Mucosa of rectum (tissue), 2 donors: ENCODE measurements around the gene DYNC1I1.

Source experiments
- H3K27ac ChIP-seq, 2 donors: one replicate each; pipeline ENCODE4 v1.7.0; 2013; ENCODE audit warnings: inconsistent platforms in 2 of 2, low read depth in 2 of 2, low read length in 2 of 2
- H3K27me3 ChIP-seq, 2 donors: one replicate each; pipeline ENCODE4 v1.7.0; 2013; ENCODE audit warnings: low read length in 2 of 2; ENCODE audit not compliant: control insufficient read depth in 2 of 2, insufficient read depth in 2 of 2
- H3K36me3 ChIP-seq, 2 donors: one replicate each; pipeline ENCODE4 v1.7.0; 2013; ENCODE audit warnings: low read length in 2 of 2; ENCODE audit not compliant: control insufficient read depth in 2 of 2, insufficient read depth in 2 of 2
- H3K4me1 ChIP-seq, 2 donors: one replicate each; pipeline ENCODE4 v1.7.0; 2013; ENCODE audit warnings: low read length in 2 of 2, mild to moderate bottlenecking in 1 of 2; ENCODE audit not compliant: control insufficient read depth in 2 of 2, insufficient read depth in 2 of 2
- H3K4me3 ChIP-seq, 2 donors: one replicate each; pipeline ENCODE4 v1.7.0; 2013; ENCODE audit warnings: low read length in 2 of 2
- H3K9ac ChIP-seq, 2 donors: one replicate each; pipeline ENCODE4 v1.7.0; 2013; ENCODE audit warnings: low read length in 2 of 2, low read depth in 1 of 2, mild to moderate bottlenecking in 1 of 2
- H3K9me3 ChIP-seq, 2 donors: one replicate each; pipeline ENCODE4 v1.7.0; 2013; ENCODE audit warnings: low read length in 2 of 2; ENCODE audit not compliant: control insufficient read depth in 2 of 2
- donor health status: healthy.
- donor health status: Normal muscosa, but diverticular disease.

DYNC1I1 gene

DNA sequence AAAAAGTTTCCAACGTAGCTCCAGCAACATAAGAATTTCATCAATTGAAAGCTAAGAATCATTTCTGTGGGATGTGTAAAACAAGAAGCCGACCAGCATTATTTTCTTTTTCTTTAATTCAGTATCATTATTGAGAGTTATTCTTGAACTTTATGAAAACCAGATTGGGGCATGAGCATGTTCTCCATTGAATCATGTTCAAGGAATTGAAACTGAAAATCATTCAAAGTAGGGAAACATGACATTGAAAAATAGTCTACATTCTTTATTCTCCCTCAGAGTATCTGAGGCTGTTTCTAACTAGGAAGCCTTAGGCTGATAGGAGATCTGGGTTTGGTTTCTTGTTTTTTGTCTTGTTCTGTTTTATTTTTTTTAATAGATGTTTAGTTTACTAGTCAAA lies 253.7 kb downstream of the DYNC1I1 start:
- Histone ChIP-seq H3K4me1 (no peaks in the 10 kb centered on the region), H3K4me3 (no peak overlapping the region), H3K27ac (no peak overlapping the region), H3K27me3 (no peaks in the 10 kb centered on the region), H3K36me3 (no peaks in the 10 kb centered on the region), H3K9ac (no peak overlapping the region), H3K9me3 (no peaks in the 10 kb centered on the region)

DNA sequence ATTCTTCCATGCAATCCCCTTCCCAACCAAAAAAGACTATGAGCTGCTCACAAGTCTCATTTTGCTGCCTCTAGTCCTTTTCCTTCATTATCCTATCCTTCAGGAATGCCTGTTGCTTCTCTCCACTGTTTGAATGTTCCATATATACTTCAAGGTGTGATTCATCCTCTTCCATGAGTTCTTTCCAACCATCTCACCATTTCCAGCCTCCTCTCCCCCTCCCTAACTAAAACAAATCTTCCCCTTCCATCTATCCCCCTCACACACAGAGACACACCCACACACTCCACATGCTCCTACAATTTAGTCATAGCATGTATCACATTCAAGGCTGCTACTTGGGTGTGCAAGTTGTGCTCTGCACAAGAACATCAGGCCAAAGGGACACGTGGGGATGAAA lies 254.3 kb downstream of the DYNC1I1 start:
- H3K36me3 ChIP-seq = no peaks in the 10 kb centered on the region
- H3K4me1 ChIP-seq = no peaks in the 10 kb centered on the region
- H3K27me3 ChIP-seq = no peaks in the 10 kb centered on the region
- H3K27ac ChIP-seq = no peak overlapping the region
- H3K9me3 ChIP-seq = no peaks in the 10 kb centered on the region
- no peak overlapping the region for H3K4me3 ChIP-seq
- no peak overlapping the region for H3K9ac ChIP-seq

DNA sequence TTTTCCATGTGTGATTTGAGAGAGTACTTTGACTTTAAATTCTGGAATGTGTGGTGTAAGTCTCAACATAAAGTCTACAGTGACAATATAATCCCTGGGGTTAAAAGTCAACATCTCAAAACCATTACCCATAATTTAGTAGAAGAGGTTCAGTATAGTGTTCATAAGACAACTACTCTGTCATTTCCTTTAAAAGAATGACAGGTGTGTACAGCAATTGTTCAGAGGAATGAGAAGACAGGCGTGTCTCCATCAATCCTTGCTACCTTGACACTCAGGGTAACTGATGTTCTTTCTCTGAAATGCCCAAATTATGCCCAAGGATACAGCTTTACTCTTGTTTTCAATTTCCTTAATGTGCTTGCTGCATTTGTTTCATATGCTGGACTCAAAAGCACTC lies 256.4 kb downstream of the DYNC1I1 start:
- H3K9me3 ChIP-seq = no peaks in the 10 kb centered on the region
- no peaks in the 10 kb centered on the region for H3K36me3 ChIP-seq
- no peak overlapping the region for H3K4me3 ChIP-seq
- no peaks in the 10 kb centered on the region for H3K4me1 ChIP-seq
- H3K9ac ChIP-seq = no peak overlapping the region
- H3K27ac ChIP-seq = no peak overlapping the region
- no peaks in the 10 kb centered on the region for H3K27me3 ChIP-seq

DNA sequence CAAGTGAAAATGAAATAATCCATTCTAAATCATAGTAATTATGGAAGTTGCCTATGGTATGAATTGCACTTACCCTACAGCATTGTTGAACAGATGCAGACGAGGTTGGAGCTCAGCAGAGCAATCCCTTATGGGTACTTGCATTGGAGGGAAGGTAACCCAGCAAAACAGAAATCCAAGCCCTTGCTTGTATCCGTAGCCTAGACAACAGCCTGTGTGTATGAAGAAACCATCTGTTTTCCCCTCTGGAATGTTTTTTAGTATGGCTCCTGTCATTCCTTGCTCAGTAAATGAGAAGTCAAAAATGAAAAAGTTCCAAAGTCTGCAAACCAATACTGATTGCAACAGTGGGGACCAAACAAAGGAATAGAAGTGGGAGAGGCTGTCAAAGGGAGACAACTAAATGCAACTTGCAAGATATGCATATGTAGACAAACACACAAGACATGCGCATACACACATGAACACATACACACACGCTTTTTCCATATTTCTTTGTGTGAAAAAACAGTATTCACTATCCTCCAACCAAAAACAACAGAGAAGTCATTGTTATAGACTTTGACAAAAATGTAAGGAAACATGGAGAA lies 260.8 kb downstream of the DYNC1I1 start:
- Histone ChIP-seq H3K9me3 (no peaks in the 10 kb centered on the region), H3K9ac (no peak overlapping the region), H3K27ac (no peak overlapping the region), H3K36me3 (no peaks in the 10 kb centered on the region), H3K27me3 (no peaks in the 10 kb centered on the region), H3K4me3 (no peak overlapping the region), H3K4me1 (no peaks in the 10 kb centered on the region)

DNA sequence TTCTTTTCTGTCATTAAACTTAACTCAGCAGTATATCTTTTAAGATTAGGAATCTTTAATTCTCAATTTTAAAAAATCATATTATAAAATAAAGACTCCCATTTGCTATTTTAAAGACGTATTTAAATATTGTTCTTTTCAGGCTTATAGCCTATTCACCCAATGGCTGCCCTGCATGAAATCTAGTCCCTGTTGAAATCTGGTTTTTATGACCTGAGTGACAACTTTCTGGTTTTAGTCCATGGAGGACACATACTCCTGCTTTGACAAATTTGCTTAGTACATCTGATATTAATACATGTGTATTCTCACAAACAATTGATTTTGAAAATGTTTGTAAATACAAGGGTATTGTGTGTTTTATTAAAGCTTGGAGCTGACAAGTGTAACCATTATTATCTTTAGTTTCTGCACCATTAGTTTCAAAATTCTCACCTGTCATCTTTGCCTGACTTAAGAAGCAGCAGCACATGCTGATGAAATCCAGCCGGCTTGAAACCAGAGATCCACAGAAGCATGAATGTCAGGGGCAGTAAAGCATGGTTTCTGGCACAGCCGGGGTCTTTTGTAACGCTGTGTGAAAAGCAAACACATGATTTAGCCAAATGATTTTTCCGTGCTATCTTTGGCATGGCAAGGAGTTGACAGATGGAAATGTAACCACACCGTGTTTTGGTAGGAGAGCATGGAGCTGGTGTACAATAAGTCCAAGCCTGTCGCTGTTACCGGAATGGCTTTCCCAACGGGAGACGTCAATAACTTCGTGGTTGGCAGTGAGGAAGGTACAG lies 262.8 kb downstream of the DYNC1I1 start:
- no peak overlapping the region for H3K4me3 ChIP-seq
- no peaks in the 10 kb centered on the region for H3K36me3 ChIP-seq
- no peaks in the 10 kb centered on the region for H3K4me1 ChIP-seq
- H3K27ac ChIP-seq = no peak overlapping the region
- no peaks in the 10 kb centered on the region for H3K9me3 ChIP-seq
- H3K9ac ChIP-seq = no peak overlapping the region
- no peaks in the 10 kb centered on the region for H3K27me3 ChIP-seq

DNA sequence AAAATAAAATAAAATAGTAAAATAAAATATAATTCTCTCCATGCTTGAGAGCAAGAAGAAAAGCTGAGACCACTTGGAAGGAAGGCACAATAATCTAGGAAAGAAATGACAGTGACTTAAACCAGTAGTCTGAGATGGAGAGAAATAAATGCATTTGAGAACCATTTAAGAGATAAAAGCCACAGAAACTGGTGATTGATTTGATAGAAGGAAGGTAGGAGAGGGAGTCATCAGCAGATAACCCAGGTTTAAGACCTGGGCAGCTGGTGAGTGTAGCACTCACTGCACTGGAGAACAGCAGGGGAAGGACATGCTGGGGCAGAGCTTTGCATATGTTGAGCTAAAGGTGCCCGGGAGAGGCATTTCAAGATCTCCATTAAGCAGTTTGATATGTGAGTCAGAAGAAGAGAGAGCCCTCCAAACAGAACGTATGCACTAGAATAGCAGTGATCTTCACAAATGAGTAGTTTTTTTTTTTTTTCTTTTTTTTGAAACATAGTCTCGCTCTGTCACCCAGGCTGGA lies 268.0 kb downstream of the DYNC1I1 start:
- Histone ChIP-seq H3K9me3 (no peaks in the 10 kb centered on the region), H3K4me3 (no peak overlapping the region), H3K27ac (no peak overlapping the region), H3K4me1 (no peaks in the 10 kb centered on the region), H3K9ac (no peak overlapping the region), H3K36me3 (no peaks in the 10 kb centered on the region), H3K27me3 (no peaks in the 10 kb centered on the region)

DNA sequence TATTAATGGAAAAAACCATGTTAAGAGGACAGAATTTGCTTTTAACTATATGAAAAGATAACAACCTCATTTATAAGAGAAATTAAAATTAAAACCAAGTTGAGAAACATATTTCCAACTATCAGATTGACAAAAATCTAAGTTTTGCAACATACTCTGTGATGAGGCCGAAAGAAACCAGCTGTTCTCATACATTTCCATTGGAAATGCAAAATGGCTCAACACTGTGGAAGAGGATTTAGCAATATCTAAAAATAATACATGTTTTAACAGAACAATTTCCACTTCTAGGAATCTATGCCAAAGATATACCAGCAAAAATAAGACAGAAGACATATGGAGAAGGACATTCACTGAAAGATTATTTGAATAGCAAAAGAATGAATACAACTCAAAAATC lies 268.8 kb downstream of the DYNC1I1 start:
- H3K27me3 ChIP-seq = no peaks in the 10 kb centered on the region
- no peaks in the 10 kb centered on the region for H3K9me3 ChIP-seq
- no peaks in the 10 kb centered on the region for H3K36me3 ChIP-seq
- H3K4me3 ChIP-seq = no peak overlapping the region
- H3K9ac ChIP-seq = no peak overlapping the region
- H3K4me1 ChIP-seq = no peaks in the 10 kb centered on the region
- H3K27ac ChIP-seq = no peak overlapping the region

DNA sequence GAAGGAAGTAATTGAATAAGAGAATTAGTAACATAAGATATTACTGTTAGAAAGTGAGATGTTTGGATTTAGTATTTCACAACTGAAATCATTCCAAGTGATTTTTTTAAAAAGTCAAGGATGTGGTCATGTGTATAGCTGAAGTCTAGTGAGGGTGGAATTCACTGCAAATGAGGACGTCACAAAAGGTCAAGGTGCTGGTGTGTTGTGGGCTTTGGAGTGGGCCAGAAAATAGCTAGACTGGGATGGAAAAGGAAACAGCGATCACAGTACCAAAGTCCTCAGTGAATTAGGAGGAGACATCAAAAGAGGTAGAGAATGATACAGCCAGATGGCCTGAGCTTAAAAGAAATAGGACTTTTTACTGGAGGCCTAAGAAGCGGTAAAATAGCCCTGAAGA lies 272.8 kb downstream of the DYNC1I1 start:
- H3K27ac ChIP-seq = no peak overlapping the region
- H3K36me3 ChIP-seq = no peaks in the 10 kb centered on the region
- no peaks in the 10 kb centered on the region for H3K27me3 ChIP-seq
- H3K4me3 ChIP-seq = no peak overlapping the region
- H3K9ac ChIP-seq = no peak overlapping the region
- no peaks in the 10 kb centered on the region for H3K9me3 ChIP-seq
- no peaks in the 10 kb centered on the region for H3K4me1 ChIP-seq

DNA sequence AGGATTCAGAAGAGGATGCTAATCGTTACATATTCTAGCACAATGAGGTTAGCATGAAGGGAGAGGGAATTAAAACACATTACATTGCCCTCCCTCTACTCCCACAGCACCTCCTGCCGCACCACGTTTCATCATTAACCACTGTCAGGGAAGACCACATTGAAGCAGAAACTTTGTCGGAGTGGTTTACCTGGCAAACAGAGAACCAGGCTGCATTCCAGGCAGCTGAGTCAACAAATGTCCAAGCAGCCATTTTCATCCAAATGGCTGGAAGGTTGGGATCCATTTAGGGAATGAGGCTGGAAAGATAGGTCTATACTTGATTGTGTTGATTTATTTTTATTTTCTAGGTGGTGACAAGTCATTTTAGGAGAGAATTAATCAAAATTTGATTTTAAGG lies 273.6 kb downstream of the DYNC1I1 start:
- Histone ChIP-seq H3K27ac (no peak overlapping the region), H3K4me3 (no peak overlapping the region), H3K4me1 (no peaks in the 10 kb centered on the region), H3K27me3 (no peaks in the 10 kb centered on the region), H3K9ac (no peak overlapping the region), H3K9me3 (no peaks in the 10 kb centered on the region), H3K36me3 (no peaks in the 10 kb centered on the region)

DNA sequence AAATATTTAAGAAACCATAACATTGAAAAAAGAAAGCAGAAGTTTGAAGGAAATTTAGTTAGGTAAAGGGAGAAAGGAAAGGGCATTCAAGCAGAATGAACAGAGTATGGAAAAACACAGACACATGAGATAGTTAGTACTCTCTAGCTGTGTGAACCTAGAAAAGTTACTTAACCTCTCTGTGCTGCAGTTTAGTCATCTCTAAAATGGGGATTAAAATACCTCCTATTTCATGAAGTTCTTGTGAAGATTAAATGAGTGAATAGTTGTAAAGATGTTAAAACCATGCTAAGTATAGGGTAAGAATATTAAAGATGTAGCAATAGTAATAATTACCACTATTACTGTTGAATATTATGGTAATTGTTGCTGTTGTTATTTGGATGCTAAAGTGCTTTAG lies 279.9 kb downstream of the DYNC1I1 start:
- Histone ChIP-seq H3K4me3 (no peak overlapping the region), H3K27ac (no peak overlapping the region), H3K36me3 (no peaks in the 10 kb centered on the region), H3K9me3 (no peaks in the 10 kb centered on the region), H3K9ac (no peak overlapping the region), H3K27me3 (no peaks in the 10 kb centered on the region), H3K4me1 (no peaks in the 10 kb centered on the region)
